UCSD-AML1 (cell line): ENCODE measurements around the gene SLC25A26.
"Not testable (repeated sequence)": the region's sequence is repeated elsewhere in the genome, so short reads cannot be mapped to it uniquely, and the experiment has no call there.

Experiments used
- DNase-seq: peaks from one replicate; lab custom pipeline; 2025; ENCODE audit not compliant: unreplicated experiment; lab: John Stamatoyannopoulos, UW

SLC25A26 gene

GRCh38 chr3:66226093-66226492 lies 5.3 kb downstream of the SLC25A26 start:
- DNase-seq: not testable (repeated sequence)

GRCh38 chr3:66227051-66227450 lies 6.2 kb downstream of the SLC25A26 start:
- DNase-seq: no peak

GRCh38 chr3:66227915-66228314 lies 7.1 kb downstream of the SLC25A26 start:
- no peak for DNase-seq

GRCh38 chr3:66228707-66229106 lies 7.9 kb downstream of the SLC25A26 start:
- no peak for DNase-seq

GRCh38 chr3:66229931-66230330 lies 9.1 kb downstream of the SLC25A26 start:
- no peak for DNase-seq

GRCh38 chr3:66233033-66233432 lies 12.2 kb downstream of the SLC25A26 start:
- DNase-seq: no peak

- DNase-seq: no peak
Observed at GRCh38 chr3:66236281-66236680, 15.5 kb downstream of the SLC25A26 start.

- DNase-seq: no peak
Observed at GRCh38 chr3:66237552-66237951, 16.8 kb downstream of the SLC25A26 start.

- DNase-seq: no peak
Observed at GRCh38 chr3:66239513-66240123, 18.8 kb downstream of the SLC25A26 start.

GRCh38 chr3:66241466-66241865 lies 20.7 kb downstream of the SLC25A26 start:
- no peak for DNase-seq

GRCh38 chr3:66242788-66243464 lies 22.1 kb downstream of the SLC25A26 start:
- DNase-seq: no peak

- no peak for DNase-seq
Observed at GRCh38 chr3:66248641-66249040, 27.8 kb downstream of the SLC25A26 start.

GRCh38 chr3:66253790-66254620 lies 33.2 kb downstream of the SLC25A26 start:
- DNase-seq: no peak

GRCh38 chr3:66255865-66256264 lies 35.1 kb downstream of the SLC25A26 start:
- no peak for DNase-seq

- DNase-seq: no peak
Observed at GRCh38 chr3:66256806-66257205, 36.0 kb downstream of the SLC25A26 start.

- DNase-seq: no peak
Observed at GRCh38 chr3:66259566-66260255, 38.9 kb downstream of the SLC25A26 start.

- DNase-seq: no peak
Observed at GRCh38 chr3:66260431-66260830, 39.6 kb downstream of the SLC25A26 start.

- DNase-seq: no peak
Observed at GRCh38 chr3:66261355-66261754, 40.6 kb downstream of the SLC25A26 start.

GRCh38 chr3:66265649-66266048 lies 44.8 kb downstream of the SLC25A26 start:
- no peak for DNase-seq

GRCh38 chr3:66266551-66266950 lies 45.8 kb downstream of the SLC25A26 start:
- DNase-seq: no peak

- no peak for DNase-seq
Observed at GRCh38 chr3:66267031-66267430, 46.2 kb downstream of the SLC25A26 start.
